HepG2 (cell line): ENCODE results near the gene BCAR3. TPM values are rescaled to one million over a fixed set of nuclear protein-coding genes. Genes with fewer than 3 reads are reported as not detected.
A peak's percentile ranks its signal among the peaks of the same experiment; 100 is the strongest.

ENCODE experiments used
- CHCHD3 ChIP-seq: sonication (generic); formaldehyde crosslinking; IDR thresholded peaks from 2 replicates; pipeline ENCODE4 v1.8.0; 2022; ENCODE audit warnings: mild to moderate bottlenecking, missing genetic modification reagents, moderate library complexity
- EP300 ChIP-seq, 3 experiments: sonication (generic) in 1 of 3; formaldehyde crosslinking in 1 of 3; IDR thresholded peaks; 2 replicates each; pipeline versions ENCODE4 v1.5.1 to v1.6.1; 2011 to 2020; ENCODE audit warnings: low read depth in 2 of 3, low read length in 2 of 3, borderline replicate concordance in 1 of 3, improper control_type of control experiment in 1 of 3, mild to moderate bottlenecking in 1 of 3, missing genetic modification reagents in 1 of 3, moderate library complexity in 1 of 3
- MAF1 ChIP-seq: sonication (generic); formaldehyde crosslinking; IDR thresholded peaks from 2 replicates; pipeline ENCODE4 v1.5.0; 2020; ENCODE audit warnings: missing genetic modification reagents, borderline replicate concordance
- RBM22 ChIP-seq: fragments of 200-400 bp; formaldehyde crosslinking; optimal IDR thresholded peaks from 2 replicates; pipeline ENCODE3; 2017; ENCODE audit warnings: mild to moderate bottlenecking, low read length, moderate library complexity
- SRF ChIP-seq: IDR thresholded peaks from 2 replicates; pipeline ENCODE4 v1.6.1; 2011; ENCODE audit warnings: mild to moderate bottlenecking, low read depth, low read length, moderate library complexity
- TBX3 ChIP-seq: fragments of 450-650 bp; IDR thresholded peaks from 2 replicates; pipeline ENCODE4 v1.6.1; 2017; ENCODE audit warnings: antibody characterized with exemption, mild to moderate bottlenecking, inconsistent platforms, borderline replicate concordance
- ZNF160 ChIP-seq: sonication (generic); formaldehyde crosslinking; IDR thresholded peaks from 2 replicates; pipeline ENCODE4 v1.8.0; 2022; ENCODE audit warnings: mild to moderate bottlenecking, inconsistent platforms, missing genetic modification reagents
- ZNF562 ChIP-seq: sonication (generic); formaldehyde crosslinking; IDR thresholded peaks from 2 replicates; pipeline ENCODE4 v1.8.0; 2022; ENCODE audit warnings: missing genetic modification reagents, borderline replicate concordance
- polyA plus RNA-seq, 8 experiments: library from polyadenylated mRNA; depleted of rRNA in 3 of 8; stranded (reverse) in 7 of 8; unstranded in 1 of 8; fragments of >200 nt; fragmentation: Illumina TruSeq in 4 of 8; extraction: Trizol in 4 of 8; gene quantifications; 2 replicates each; pipeline versions ENCODE4 v1.2.1 to v1.2.3, GENCODE V29; 2011 to 2016; ENCODE audit warnings: low read depth in 4 of 8, missing spikeins in 1 of 8, mixed read lengths in 1 of 8; ENCODE audit not compliant: insufficient read depth in 1 of 8
- total RNA-seq, 5 experiments: library from RNA; depleted of rRNA; stranded (reverse); fragments of >200 nt; fragmentation: Illumina TruSeq; extraction: Trizol; gene quantifications; 2 replicates each; pipeline ENCODE4 v1.2.3, GENCODE V29; 2016; ENCODE audit warnings: low read depth in 1 of 5
- TF ChIP-seq, protein P1 (sequence below): sonication (generic); formaldehyde crosslinking; conservative IDR thresholded peaks from 2 replicates; pipeline ENCODE4 v1.8.0; 2022; ENCODE audit warnings: low read depth, missing genetic modification reagents
- TF ChIP-seq, protein P2 (sequence below), 2 experiments: fragments of 450-650 bp in 1 of 2; sonication (generic) in 1 of 2; formaldehyde crosslinking in 1 of 2; IDR thresholded peaks; 2 replicates each; pipeline versions ENCODE4 v1.6.1 to v1.8.0; 2016 to 2022; ENCODE audit warnings: antibody characterized with exemption in 1 of 2, mild to moderate bottlenecking in 1 of 2, missing genetic modification reagents in 1 of 2
- TF ChIP-seq, protein P3 (sequence below): sonication (generic); formaldehyde crosslinking; conservative IDR thresholded peaks from 2 replicates; pipeline ENCODE4 v1.8.0; 2022; ENCODE audit warnings: mild to moderate bottlenecking, moderate library complexity, missing genetic modification reagents
- TF ChIP-seq, protein P4 (sequence below): IDR thresholded peaks from 2 replicates; pipeline ENCODE4 v1.6.1; 2016

The BCAR3 gene
- total and polyA plus RNA-seq, 2 of the 13 experiments (the other 11 are each of a cell fraction or from before 2014, with no cell fraction given) = 3.6 to 4.8 TPM

DNA sequence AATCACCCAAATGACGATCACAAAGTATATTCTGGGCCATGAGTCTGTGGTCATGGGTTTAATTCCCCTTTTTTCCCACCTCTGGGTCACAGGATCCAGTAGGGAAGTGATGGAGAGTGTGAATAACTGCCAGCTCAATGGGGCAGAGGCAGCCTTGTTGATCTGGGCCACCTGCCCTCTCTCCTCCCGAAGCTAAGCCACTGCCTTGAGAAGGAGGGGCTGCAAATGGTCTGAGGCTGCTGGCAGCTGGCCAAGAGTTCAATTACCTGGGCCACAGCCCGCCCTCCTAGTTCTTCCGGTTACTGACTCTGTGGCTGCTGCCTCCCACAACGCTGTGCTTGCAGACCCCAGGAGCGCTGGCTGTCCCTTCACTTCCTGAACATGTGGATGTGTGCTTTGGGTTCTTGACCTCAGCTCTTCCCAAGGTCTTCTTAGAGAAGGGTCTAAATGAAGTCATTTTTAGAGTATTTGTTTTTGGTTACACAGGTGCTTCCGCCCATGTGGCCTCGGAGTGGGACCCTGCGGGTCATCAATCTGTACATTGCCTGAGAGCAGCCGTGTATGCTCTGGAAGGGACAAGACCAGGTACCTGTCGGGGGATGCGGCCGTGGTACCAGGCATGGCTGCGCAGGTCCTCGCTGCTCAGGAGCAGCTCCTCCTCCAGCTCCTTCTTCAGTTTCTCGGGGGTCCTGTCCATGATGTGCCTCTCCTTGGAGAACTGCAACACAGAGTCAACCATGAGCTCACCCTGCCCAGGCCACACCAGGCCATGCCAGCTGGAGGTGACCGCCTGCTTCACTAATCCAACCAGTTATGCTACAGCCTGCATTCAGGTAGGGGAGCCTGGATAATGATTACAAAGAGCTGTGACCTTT is 89.7 kb downstream of the BCAR3 start (continued):
- TF ChIP-seq, protein P1, sequence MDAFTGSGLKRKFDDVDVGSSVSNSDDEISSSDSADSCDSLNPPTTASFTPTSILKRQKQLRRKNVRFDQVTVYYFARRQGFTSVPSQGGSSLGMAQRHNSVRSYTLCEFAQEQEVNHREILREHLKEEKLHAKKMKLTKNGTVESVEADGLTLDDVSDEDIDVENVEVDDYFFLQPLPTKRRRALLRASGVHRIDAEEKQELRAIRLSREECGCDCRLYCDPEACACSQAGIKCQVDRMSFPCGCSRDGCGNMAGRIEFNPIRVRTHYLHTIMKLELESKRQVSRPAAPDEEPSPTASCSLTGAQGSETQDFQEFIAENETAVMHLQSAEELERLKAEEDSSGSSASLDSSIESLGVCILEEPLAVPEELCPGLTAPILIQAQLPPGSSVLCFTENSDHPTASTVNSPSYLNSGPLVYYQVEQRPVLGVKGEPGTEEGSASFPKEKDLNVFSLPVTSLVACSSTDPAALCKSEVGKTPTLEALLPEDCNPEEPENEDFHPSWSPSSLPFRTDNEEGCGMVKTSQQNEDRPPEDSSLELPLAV = no peak
- peak; percentile 22; the same call in 1 of the 2 replicates for TF ChIP-seq ZNF160 (CRISPR knock-in tag)
- TF ChIP-seq RBM22 = no peak
- TF ChIP-seq, protein P2, sequence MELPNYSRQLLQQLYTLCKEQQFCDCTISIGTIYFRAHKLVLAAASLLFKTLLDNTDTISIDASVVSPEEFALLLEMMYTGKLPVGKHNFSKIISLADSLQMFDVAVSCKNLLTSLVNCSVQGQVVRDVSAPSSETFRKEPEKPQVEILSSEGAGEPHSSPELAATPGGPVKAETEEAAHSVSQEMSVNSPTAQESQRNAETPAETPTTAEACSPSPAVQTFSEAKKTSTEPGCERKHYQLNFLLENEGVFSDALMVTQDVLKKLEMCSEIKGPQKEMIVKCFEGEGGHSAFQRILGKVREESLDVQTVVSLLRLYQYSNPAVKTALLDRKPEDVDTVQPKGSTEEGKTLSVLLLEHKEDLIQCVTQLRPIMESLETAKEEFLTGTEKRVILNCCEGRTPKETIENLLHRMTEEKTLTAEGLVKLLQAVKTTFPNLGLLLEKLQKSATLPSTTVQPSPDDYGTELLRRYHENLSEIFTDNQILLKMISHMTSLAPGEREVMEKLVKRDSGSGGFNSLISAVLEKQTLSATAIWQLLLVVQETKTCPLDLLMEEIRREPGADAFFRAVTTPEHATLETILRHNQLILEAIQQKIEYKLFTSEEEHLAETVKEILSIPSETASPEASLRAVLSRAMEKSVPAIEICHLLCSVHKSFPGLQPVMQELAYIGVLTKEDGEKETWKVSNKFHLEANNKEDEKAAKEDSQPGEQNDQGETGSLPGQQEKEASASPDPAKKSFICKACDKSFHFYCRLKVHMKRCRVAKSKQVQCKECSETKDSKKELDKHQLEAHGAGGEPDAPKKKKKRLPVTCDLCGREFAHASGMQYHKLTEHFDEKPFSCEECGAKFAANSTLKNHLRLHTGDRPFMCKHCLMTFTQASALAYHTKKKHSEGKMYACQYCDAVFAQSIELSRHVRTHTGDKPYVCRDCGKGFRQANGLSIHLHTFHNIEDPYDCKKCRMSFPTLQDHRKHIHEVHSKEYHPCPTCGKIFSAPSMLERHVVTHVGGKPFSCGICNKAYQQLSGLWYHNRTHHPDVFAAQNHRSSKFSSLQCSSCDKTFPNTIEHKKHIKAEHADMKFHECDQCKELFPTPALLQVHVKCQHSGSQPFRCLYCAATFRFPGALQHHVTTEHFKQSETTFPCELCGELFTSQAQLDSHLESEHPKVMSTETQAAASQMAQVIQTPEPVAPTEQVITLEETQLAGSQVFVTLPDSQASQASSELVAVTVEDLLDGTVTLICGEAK (IDR thresholded peaks at IDR 0.05) = no peak
- TF ChIP-seq, protein P2 (CRISPR knock-in tag; IDR thresholded peaks at IDR 0.05) = peak; percentile 36
- TF ChIP-seq ZNF562 (CRISPR knock-in tag) = no peak
- TF ChIP-seq TBX3 = no peak
- no peak for TF ChIP-seq MAF1 (CRISPR knock-in tag)
- TF ChIP-seq, protein P3, sequence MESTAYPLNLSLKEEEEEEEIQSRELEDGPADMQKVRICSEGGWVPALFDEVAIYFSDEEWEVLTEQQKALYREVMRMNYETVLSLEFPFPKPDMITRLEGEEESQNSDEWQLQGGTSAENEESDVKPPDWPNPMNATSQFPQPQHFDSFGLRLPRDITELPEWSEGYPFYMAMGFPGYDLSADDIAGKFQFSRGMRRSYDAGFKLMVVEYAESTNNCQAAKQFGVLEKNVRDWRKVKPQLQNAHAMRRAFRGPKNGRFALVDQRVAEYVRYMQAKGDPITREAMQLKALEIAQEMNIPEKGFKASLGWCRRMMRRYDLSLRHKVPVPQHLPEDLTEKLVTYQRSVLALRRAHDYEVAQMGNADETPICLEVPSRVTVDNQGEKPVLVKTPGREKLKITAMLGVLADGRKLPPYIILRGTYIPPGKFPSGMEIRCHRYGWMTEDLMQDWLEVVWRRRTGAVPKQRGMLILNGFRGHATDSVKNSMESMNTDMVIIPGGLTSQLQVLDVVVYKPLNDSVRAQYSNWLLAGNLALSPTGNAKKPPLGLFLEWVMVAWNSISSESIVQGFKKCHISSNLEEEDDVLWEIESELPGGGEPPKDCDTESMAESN (CRISPR knock-in tag) = peak; percentile 69; the same call in 1 of the 2 replicates
- no peak for TF ChIP-seq SRF
- TF ChIP-seq, protein P4, sequence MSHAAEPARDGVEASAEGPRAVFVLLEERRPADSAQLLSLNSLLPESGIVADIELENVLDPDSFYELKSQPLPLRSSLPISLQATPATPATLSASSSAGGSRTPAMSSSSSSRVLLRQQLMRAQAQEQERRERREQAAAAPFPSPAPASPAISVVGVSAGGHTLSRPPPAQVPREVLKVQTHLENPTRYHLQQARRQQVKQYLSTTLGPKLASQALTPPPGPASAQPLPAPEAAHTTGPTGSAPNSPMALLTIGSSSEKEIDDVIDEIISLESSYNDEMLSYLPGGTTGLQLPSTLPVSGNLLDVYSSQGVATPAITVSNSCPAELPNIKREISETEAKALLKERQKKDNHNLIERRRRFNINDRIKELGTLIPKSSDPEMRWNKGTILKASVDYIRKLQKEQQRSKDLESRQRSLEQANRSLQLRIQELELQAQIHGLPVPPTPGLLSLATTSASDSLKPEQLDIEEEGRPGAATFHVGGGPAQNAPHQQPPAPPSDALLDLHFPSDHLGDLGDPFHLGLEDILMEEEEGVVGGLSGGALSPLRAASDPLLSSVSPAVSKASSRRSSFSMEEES = no peak; the same call in 1 of the 2 replicates
- no peak for TF ChIP-seq CHCHD3 (CRISPR knock-in tag)
- TF ChIP-seq EP300 (IDR thresholded peaks at IDR 0.05; ENCODE audit: low read depth in 2 of 2, low read length in 2 of 2) = peak in 1 of 2 experiments; percentile 75; a peak in 2 of 4 replicates
- TF ChIP-seq EP300 (CRISPR knock-in tag; IDR thresholded peaks at IDR 0.05; ENCODE audit: borderline replicate concordance) = peak; percentile 80
